WERI-Rb-1 (cell line): ENCODE data around the gene GRK3.

ENCODE experiments used
- DNase-seq: peaks from one replicate; pipeline ENCODE4 v3.0.0-alpha.2; 2020
- H3K27ac ChIP-seq: fragments of 250-450 bp; sonication (Bioruptor Pico); 2 replicates; pipeline ENCODE4 v1.5.1; 2020; ENCODE audit warnings: mild to moderate bottlenecking, moderate library complexity
- H3K27me3 ChIP-seq: fragments of 250-450 bp; sonication (Bioruptor Pico); 2 replicates; pipeline ENCODE4 v1.5.1; 2021; ENCODE audit warnings: mild to moderate bottlenecking, low read depth, moderate library complexity; ENCODE audit not compliant: insufficient read depth, severe bottlenecking
- H3K36me3 ChIP-seq: fragments of 250-450 bp; sonication (Bioruptor Pico); 2 replicates; pipeline ENCODE4 v1.5.1; 2020; ENCODE audit warnings: mild to moderate bottlenecking, moderate library complexity
- H3K4me3 ChIP-seq: 2 replicates; pipeline ENCODE4 v1.5.1; 2011; ENCODE audit warnings: low read depth, mild to moderate bottlenecking, control low read depth, low read length
- H3K9me3 ChIP-seq: fragments of 250-450 bp; sonication (Bioruptor Pico); 2 replicates; pipeline ENCODE4 v1.5.1; 2021; ENCODE audit warnings: mild to moderate bottlenecking, moderate library complexity; ENCODE audit not compliant: severe bottlenecking
- TF ChIP-seq, protein P1 (sequence below): IDR thresholded peaks from 2 replicates; pipeline ENCODE4 v1.5.1; 2011; ENCODE audit warnings: low read depth, mild to moderate bottlenecking, control low read depth, inconsistent platforms, low read length

The GRK3 gene

DNA sequence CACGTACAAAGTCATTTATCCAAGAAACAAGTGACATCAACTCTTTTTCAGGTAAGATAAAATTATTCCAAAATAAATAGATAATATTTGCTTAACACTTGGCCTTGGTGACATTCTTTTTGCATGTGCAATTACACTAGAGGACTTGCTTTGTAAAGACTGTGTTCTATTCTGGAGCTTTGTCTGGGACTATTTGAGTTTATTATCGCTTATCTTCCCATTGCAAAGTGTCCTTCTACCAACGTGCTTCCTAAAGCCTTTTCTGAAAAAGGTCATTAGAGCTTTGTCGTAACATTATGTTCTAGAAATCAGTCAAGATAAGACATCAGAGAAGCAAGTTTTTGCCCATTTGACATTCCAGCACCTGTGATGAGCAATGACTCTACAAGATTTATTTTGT, 99.2 kb downstream of the GRK3 start:
- no peak for DNase-seq
- Histone ChIP-seq H3K27me3 (no peaks in the 10 kb centered on the region), H3K27ac (no peak overlapping the region), H3K36me3 (no peaks in the 10 kb centered on the region; the same call in 1 of the 2 replicates), H3K4me3 (no peak overlapping the region), H3K9me3 (no peaks in the 10 kb centered on the region)
- TF ChIP-seq, protein P1, sequence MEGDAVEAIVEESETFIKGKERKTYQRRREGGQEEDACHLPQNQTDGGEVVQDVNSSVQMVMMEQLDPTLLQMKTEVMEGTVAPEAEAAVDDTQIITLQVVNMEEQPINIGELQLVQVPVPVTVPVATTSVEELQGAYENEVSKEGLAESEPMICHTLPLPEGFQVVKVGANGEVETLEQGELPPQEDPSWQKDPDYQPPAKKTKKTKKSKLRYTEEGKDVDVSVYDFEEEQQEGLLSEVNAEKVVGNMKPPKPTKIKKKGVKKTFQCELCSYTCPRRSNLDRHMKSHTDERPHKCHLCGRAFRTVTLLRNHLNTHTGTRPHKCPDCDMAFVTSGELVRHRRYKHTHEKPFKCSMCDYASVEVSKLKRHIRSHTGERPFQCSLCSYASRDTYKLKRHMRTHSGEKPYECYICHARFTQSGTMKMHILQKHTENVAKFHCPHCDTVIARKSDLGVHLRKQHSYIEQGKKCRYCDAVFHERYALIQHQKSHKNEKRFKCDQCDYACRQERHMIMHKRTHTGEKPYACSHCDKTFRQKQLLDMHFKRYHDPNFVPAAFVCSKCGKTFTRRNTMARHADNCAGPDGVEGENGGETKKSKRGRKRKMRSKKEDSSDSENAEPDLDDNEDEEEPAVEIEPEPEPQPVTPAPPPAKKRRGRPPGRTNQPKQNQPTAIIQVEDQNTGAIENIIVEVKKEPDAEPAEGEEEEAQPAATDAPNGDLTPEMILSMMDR = no peak

GRCh38 chr22:25666308-25666707, 101.8 kb downstream of the GRK3 start:
- Histone ChIP-seq H3K27ac (no peak overlapping the region), H3K9me3 (no peaks in the 10 kb centered on the region), H3K36me3 (peaks cover 6% of the 10 kb centered on the region), H3K4me3 (no peak overlapping the region), H3K27me3 (no peaks in the 10 kb centered on the region)
- TF ChIP-seq, protein P1 = no peak
- DNase-seq = no peak

- DNase-seq = no peak
- no peaks in the 10 kb centered on the region for H3K9me3 ChIP-seq
- no peak overlapping the region for H3K27ac ChIP-seq
- no peak overlapping the region for H3K4me3 ChIP-seq
- peaks cover 6% of the 10 kb centered on the region for H3K36me3 ChIP-seq
- no peaks in the 10 kb centered on the region for H3K27me3 ChIP-seq
- TF ChIP-seq, protein P1 = no peak
Measured at GRCh38 chr22:25668437-25668836, 104.0 kb downstream of the GRK3 start.

DNA sequence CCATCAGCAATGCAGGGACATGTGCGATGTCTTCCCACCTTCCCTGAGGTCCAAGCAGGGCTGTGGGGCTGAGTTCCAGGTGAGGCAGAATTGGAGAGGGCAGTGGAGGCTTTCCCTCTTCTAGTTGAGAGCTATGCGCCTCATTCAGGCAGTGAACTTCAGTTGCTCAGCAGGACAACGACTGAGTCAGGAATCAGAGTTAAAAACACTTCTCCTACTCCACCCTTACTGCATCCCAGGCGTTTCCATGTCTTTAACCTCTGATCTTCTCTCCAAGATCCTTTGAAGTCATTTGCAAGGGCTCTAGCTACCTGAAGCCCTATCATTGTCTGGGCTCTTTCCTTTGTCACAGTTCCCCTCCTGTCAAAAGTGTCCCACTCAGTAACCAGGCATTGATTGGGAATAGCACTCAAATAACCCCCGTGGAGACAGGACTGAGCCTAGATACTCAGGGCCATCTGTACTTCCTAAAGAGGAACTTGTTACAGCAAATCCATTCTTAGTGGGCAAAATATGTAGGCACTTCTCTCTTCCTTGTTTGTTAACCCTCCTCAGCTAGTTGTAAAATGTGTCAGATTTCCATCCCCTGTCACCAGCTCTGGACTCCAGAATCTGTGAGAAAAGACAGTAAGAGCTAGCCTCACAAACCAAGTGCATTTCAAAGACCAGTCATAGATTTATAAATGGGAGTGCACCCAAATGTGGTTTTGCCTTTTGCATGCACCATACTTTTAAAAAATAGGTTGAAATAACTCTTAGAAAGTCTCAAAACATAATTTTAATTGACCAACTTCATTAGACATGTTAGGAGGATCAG, 105.0 kb downstream of the GRK3 start:
- TF ChIP-seq, protein P1 = no peak
- DNase-seq = no peak
- H3K27me3 ChIP-seq = no peaks in the 10 kb centered on the region
- no peak overlapping the region for H3K27ac ChIP-seq
- H3K4me3 ChIP-seq = no peak overlapping the region
- H3K9me3 ChIP-seq = no peaks in the 10 kb centered on the region
- H3K36me3 ChIP-seq = peaks cover 6% of the 10 kb centered on the region

- H3K36me3 ChIP-seq = peaks cover 6% of the 10 kb centered on the region
- H3K27ac ChIP-seq = no peak overlapping the region
- no peak overlapping the region for H3K4me3 ChIP-seq
- TF ChIP-seq, protein P1 = no peak
- no peak for DNase-seq
- H3K27me3 ChIP-seq = no peaks in the 10 kb centered on the region
- H3K9me3 ChIP-seq = no peaks in the 10 kb centered on the region
Measured at GRCh38 chr22:25670070-25670461, 105.6 kb downstream of the GRK3 start.
